Ureter (tissue), 1 donor: ENCODE measurements around the gene ESAM. TPM values are rescaled to one million over a fixed set of nuclear protein-coding genes. Genes with fewer than 3 reads are reported as not detected.
"Not testable (repeated sequence)": the region's sequence is repeated elsewhere in the genome, so short reads cannot be mapped to it uniquely, and the experiment has no call there.

ENCODE experiments used
- DNase-seq: peaks from one replicate; pipeline ENCODE4 v3.0.0-alpha.2; 2020; ENCODE audit warnings: low spot score
- total RNA-seq: library from RNA; stranded (reverse); gene quantifications from one replicate; pipeline ENCODE4 v1.2.4, GENCODE V29; 2023
- donor health status: DM: yes; HTN: yes; CAD: no.

ESAM gene
- total RNA-seq, 1 donor from 2014 or later: 34.4 TPM

DNA sequence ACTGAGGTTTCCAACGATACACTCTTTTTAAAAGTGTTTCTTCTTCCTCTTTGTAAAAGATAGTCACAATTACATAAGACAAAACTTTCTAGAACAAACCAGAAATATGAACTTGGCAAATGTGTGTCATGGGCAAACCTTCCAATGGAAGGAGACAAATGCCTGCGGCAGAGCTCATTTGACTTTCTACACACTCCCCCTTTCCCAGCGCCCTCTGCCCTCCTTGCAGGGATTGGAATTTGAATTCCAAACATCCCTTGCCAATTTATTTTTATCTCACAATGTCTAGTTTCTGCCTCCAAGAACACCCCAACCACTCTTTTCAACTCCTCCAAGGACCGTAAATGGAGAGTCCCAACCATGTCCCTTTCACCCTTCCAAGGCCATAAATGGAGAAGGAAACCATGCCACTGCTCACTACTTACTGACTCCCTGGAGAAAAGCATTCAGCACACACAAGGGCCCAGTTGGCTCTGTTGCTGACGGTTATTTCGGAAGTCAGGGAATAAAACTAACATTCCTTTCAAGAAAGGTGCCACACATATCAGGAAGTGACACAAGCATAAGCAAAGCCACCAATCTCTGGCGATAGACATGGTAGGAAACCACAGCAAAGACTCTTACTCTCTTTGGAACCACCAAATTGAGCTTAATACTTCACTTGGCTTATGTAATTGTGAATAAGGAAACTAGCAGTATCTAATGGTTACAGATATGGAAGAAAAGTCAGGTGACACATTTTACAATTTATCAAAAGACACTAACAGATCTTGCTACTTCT lies 15.0 kb upstream of the ESAM start:
- DNase-seq: no peak

DNA sequence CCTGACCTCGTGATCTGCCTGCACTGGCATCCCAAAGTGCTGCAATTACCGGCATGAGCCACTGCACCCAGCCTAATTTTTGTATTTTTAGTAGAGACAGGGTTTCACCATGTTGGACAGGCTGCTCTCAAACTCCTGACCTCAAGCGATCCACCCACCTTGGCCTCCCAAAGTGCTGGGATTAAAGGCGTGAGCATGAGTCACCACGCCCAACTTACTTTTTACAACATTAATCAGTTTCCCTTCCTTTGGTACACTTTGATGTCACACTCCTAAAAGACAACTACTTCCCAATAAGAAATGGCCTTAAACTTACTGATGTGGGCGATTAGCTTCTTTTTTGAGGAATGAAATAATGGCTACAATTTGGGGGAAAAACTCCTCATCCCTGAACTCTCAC lies 8.9 kb upstream of the ESAM start:
- DNase-seq: not testable (repeated sequence)

DNA sequence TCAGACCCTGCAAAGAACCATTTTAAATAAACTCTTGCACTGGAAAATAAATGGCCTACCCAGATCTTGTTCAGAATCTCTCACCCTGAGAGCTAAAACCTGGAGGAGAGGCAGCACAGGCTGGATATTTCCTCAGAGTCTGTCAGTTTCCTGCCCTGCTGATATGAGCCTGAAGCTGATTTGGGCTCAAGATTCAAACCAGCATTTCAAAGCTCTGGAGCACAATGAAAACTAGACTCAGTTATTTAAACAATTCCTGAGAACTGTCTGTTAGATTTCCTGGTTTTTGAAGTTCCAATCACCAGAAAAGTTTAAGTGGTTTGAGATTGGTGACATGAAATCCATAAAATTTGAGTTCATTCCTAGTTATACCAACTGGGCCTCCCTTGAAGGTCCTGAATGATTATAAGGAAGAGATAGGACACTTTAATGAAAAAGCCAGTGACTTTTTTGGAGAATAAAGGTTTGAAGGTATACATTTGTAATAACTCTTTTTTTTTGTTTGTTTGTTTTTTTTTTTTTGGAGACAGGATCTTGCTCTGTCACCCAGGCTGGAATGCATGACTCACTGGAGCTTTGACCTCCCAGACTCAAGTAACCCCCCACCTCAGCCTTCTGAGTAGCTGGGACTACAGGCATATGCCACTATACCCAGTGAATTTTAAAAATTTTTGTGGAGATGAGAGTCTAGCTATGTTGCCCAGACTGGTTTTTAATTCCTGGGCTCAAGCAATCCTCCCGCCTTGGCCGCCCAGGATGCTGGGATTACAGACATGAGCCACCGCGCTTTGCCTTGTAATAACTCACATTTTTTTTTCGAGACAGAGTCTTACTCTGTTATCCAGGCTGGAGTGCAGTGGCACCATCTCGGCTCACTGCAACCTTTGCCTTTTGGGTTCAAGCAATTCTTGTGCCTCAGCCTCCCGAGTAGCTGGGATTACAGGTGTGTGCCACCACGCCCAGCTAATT lies 8.0 kb upstream of the ESAM start:
- DNase-seq: no peak

DNA sequence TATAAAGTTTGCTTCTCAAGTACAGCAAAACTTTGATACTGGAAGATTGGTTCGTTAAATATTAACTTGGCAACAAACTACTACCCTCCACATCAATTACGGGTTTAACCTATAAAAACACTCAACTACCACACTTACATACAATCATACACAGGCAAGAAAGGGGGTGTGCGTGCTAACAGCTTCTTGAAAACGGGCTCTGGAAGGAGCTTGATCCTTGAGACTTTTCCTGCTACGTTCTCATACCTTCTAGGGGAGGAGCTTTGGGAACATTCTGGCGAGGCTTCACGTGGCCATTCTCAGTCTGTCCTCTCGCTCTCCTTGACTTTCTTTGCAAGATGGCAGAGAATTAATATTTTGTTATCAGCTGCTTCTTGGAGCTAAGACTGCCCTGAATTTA lies 6.8 kb upstream of the ESAM start:
- no peak for DNase-seq

DNA sequence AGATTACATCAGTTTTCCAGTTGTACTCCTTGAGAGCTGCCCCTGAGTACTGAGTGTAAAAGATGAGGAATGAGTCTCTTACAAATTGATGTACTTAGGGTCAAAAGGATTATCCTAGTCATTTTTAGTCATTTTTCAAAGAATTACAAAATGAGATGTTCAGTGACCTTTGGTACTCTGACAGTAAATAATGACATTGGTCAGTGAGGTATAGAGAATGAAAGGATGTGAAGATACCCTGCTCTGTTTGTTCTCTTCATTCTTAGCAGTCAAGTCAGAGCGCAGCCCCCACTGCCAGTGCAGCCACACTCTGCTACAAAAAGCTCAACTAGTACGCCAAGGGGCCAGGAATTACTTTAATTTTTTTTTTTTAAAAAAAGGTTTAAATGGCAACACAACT lies 4.1 kb upstream of the ESAM start:
- no peak for DNase-seq

DNA sequence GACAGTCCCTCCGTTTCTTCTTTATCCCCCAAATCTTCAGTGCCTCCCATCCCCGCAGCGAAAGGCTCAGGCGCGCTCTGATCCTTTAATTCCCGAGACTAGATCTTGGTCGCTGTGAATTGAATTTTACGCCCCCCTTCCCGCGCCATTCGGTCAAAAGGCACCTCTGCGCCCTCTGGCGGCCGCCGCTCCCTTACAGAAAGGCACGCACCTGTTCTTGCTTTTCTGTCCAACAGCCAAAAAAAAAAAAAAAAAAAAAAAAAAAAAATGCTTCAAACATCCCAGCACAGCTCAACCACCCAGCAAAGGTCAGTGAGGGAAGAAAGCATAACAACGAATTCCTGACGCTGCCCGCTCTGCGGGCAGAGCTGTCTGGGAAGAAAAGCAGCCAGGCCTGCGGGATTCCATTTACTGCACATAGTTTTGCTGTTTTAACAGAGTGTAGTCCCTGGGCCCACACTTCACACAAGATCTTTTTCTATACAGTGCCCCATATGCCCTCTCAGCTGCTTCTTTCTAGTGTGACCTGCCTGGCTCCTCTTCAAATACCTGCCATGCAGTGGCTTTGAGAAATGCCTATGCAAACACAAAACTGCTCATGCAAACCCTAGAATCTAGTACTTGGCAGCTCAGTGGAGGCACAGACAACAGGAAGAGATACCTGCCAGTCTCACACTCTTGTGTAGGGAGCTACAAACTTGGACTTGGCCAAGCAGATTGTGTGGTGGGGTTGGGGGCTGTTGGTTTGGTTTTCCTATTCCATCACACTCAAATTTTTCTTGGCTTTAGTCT lies 1.3 kb upstream of the ESAM start:
- peak; percentile 85 for DNase-seq

DNA sequence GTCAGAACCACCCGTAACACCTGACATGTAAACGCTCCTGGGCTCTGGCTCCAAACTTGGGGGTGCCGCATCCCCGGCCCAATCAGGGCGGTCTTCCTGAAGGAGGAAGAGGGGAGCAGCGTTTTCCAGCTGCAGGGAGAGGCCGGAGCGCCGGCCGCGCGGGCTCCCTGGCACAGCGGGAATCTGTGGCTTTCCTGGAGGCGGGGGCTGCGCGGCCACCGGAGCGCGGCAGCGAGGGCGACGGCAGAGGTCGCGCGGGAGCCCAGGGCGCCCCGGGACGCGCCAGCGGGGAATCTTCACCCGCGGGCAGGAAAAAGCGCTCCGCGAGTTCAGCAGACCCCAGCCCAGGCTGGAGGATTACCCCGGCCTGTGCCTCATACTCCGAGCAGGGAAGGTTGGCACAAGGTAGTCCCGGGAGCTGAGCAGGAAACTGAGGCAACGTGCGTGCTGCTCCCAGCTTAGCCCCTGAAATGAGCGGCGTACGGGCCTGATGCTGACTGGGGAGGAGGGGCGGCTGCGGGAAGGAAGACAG lies 600 bp upstream of the ESAM start:
- DNase-seq: no peak

DNA sequence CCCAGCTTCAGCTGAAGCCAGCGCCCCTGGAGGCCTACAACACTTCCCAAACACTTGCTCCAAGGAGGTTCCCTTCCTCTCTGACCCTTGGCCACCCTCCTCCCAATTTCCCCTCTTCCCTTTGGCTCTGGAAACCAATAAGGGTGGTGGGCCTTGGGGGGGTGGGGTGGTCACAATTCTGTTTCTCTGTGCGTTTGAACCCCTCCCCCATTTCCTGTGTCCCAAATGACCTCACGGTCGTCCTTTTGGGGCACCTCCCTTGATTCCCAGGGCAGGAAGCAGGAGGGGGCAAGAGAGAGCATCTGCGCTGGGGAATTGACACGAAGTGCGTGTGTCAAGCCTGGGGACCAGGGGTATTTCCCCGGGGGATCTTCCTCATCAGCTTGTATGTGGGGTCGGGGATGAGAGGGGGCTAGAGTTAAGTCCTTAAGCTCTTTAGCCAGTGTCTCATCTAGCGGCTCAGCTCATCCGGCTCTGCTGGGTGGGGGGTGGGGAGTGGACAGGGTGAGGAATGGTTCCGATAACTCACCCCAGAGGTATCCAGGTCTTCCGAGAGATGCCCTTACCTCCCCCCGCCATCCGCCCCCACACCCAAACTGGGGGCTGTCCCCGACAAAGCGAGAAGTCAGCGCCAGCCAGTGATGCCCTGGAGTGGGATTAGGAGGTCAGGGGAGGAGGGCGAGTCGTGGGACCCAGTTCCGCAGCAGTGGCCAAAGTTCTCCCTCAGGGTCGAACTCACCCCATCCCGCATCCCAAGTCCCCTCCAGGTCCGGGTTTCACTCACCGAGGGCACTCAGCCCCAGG lies 587 bp downstream of the ESAM start:
- no peak for DNase-seq

DNA sequence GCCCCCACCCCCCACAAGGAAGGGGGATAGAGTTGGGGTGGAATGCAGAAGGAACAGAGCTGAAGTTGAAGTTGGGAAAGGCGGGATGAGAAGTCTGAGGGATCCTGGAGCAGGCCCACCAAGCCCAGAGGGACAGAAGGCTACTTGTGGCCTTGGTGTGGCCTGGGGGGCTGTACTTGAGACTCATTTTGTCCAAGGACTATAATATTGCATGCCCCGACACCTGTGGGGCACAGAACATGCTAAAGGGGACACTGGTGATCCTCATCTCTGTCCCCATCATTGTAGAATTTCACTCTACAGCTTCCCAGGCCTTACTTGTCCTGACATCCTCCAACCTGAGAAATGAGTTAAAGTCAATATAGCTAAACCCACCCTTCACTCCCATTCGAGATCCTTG lies 1.3 kb downstream of the ESAM start:
- no peak for DNase-seq

DNA sequence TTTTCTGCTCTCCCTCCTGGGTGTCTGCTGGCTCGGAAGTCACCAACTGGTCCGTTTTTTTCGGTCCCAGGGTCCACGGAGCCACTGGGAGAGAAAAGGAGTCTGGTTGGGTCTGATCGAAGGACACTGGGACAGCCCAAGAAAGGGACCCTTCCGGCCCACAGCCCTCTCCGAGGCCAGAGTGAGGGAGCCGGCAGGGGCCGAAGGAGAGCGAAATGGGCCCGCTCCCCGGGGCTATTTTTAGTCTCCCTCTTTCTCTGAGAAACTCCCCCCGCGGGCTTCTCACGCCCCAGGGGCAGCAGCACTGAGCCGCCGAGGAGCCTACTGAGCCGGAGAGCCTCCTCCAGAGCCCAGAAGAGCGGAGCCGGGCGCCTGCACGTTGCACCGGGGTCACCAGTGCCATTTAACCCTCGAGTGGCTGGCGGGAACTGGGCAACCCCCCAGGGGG lies 1.9 kb downstream of the ESAM start:
- no peak for DNase-seq

DNA sequence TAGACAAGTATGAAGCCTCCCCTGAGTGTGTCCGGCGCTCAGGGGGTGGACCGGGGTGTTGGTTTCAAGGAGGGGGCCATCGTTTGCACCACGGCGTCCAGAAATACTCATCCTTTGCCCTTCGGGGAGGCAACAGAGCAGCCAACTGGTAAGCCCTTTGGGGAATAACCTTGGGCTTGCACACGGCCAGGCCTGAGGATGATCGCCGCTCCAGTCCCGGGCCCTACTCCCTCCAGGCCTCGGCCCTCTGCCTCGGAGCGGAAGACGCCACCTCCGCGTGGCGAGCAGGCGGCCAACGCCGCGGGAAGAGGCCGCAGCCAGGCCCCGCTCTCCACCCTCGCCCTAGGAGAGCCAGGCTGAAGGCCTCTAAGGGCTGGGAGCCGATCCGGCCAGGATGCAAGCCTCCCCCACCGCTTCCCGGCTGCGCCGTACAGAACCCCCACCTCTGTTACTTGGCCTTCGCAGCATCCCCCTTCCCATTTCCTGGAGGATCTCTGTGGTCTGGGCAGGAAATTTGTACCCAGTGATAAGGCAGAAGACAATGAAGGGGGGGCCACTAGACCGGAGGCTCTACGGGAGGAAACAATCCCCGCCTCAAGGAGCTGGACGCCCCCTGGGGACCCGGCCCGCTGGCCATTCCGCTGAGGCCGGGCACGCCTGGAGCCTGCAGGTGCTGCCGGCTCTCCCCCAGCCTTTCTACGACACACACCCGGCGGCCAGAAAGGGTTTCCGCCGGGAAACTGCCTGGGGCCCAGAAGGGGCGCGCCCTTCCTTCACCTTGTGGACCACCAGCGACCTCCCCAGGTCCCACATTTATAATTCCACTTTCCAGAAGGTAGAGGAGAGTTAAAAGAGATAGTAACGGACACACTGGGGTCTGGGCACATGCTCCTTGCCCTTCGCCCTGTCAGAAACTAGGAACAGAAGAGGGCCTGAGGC lies 2.6 kb downstream of the ESAM start:
- no peak for DNase-seq

DNA sequence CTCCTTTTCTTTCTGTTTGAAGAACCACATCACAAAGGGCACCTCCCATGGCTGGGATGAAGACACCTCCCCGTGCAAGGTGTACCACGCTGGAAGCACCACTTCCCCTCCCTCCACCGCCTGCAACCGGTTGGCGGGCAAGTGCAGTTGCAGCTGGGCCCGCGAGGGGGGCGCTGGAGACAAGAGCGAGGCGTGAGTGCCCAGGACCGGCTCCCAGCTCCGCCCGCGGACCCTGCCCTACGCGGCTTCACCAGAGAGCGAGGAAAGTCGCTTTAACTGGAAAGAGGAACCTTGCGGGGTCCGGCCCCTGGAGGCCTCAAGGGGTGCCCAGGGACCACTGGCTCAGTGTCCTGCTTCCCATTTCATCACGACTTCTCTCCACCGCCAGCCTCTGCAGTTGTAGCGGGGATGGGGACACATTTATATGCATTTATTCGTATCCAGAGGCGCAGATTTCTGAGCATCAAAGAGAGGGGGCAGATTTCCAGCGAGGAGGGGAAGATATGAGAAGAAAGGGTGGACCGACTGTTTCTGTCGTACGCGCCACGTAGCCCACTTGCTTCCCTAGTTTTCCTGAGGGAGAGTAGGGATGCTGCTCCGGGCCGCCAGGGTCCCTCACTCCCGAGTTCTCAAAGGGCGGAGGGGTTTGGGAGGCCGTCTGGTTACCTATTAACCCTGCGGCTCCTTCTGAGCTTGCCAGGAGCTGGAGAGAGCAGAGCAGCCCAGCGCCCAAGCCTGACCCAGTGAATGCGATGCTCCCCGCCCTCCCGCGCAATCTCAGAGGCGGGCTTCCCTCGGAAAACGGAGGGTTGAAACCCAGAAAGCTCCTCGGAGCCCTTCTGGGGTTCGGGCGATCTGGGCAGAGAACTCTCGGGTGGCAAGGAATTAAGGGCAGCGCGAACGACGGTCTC lies 3.5 kb downstream of the ESAM start:
- DNase-seq: peak; percentile 82

DNA sequence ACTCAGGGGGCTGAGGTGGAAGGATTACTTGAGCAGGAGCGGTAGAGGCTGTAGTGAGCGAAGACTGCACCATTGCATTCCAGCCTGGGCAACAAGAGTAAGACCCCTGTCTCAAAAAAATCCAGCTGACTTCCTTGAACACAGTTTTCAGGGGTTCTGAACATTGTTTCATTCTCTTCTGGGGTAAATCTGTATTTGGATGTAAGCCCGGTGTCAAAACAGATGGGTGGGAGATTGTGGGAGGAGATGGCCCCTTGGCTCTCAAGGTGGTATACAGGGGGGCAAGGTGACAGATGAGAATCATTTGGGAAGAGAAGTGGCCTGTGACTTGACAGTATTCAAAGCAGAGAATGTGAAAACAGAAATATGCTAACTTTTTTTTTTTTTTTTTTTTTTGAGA lies 4.8 kb downstream of the ESAM start:
- DNase-seq: no peak

DNA sequence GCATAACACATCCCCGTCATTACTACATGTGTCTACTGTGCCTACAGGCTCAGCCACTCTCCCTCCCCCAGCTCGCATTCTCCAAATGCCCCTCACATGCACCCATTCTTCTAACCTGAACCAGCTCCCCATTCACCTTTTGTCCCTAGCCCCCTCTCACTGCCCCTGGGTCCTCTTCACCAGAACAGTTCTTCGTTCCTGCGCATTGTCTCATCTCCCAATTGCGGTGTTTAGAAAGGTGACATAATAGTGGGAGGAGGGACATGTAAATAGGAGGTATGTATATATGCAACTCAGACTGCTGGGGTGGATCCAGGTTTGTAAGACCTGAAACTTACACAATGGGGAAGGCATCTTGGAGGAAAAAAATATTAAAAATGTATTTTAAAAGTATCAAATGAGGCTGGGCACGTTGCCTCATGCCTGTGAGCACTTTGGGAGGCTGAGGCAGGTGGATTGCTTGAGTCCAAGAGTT lies 5.3 kb downstream of the ESAM start:
- DNase-seq: no peak

DNA sequence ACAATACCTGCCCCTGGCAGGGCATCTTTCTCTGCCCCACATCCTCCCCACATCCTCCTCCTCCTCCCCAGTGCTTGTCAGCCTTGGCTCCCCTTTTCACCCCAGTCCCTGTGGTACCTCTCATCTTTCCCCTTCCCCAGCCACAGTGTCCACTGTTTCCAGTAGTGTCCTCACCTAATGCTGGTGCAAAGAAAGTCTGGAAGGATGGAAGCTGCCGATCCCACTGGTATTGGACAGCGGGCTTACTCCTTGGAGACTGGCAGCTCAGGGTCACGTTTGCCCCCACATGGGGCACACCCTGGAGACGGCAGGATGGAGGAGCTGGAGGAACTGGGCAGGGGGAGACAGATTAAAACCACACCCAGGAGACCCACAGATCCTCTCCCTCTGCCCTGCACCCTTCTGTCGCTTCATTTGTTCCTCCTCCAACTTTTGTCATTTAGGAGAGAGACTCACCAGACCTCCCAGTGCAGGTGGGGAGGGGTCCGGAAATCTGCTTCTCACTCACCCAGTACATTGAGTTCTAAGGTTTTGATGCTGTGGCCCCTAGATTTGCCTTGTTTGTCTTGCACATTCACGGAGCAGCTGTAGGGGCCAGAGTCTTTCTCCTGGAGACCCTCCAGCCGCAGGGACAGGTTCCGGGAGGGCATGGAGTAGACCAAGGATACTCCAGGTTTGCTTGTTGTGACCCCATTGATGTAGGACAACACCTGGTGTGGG lies 5.9 kb downstream of the ESAM start:
- no peak for DNase-seq

DNA sequence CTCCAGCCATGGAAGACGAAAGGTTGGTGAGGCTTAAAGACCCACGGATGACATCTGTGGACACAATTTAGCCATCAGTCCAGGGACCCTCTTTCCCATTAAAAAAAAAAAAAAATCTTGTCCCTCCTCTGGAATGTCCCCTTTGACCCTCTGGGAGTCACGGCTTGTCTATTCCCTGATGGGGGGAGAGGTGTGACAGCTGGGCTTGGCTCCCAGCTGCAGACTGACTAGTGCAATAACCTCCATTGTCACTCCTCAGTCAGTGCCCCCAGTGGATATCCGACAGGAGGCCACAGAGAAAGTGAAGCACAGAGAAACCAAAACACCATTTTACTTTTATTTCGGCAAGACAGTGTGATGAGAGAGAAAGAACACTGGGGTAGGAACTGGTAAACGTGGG lies 7.4 kb downstream of the ESAM start:
- DNase-seq: no peak

DNA sequence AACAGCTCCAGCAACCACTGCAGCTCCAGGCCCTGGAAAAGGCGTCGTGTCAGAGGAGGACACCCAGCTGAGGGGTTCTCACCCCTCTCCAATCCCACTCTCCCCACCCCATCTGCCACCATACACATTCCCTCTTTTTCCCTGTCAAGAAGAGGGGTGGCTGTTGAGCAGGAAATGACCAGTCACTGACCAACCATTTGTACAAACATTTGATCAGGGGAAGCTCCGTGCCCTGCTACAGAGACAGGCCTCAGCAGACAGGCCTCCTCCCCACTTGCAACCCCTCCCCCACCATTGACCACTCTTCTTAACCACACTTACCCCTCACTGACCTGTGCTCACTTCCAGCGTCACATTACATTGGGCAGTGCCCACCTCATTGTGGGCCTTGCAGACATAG lies 7.8 kb downstream of the ESAM start:
- no peak for DNase-seq

DNA sequence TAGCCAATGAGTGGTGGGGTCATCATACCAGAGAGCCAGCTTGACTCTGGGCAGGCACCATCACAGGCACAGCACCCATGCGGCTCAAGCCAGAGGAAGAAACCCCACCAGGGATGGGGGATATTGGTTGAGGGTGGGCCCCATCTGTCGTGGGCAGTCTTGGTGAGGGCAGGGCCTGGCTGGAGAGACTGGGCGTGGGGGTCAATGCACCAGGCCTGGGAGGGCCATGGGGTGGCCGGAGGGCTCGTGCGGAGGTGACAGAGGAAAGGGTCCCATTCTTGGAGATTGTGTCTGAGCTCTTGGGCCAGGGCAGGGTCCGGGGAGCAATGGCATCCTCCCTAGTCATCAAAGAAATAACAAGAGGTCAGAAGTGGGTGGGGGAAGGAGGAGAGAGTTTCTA lies 8.5 kb downstream of the ESAM start:
- no peak for DNase-seq
